Endothelial cell of umbilical vein (primary cell): ENCODE results near the gene NUDCD3.

Experiments used
- POLR2A ChIP-seq: IDR thresholded peaks from 2 replicates; pipeline ENCODE4 v1.6.1; 2012; ENCODE audit warnings: low read depth, mild to moderate bottlenecking, control low read depth, low read length
- TF ChIP-seq, protein P1 (sequence below), 2 donors: IDR thresholded peaks; 1 replicate in 1 of 2; 2 replicates in 1 of 2; pipeline ENCODE4 v1.5.1; 2011; ENCODE audit warnings: low read length in 2 of 2, mild to moderate bottlenecking in 2 of 2, moderate library complexity in 2 of 2, control low read depth in 1 of 2, inconsistent platforms in 1 of 2, low read depth in 1 of 2; ENCODE audit not compliant: insufficient read depth in 1 of 2; ENCODE audit errors: extremely low read depth in 1 of 2

DNA sequence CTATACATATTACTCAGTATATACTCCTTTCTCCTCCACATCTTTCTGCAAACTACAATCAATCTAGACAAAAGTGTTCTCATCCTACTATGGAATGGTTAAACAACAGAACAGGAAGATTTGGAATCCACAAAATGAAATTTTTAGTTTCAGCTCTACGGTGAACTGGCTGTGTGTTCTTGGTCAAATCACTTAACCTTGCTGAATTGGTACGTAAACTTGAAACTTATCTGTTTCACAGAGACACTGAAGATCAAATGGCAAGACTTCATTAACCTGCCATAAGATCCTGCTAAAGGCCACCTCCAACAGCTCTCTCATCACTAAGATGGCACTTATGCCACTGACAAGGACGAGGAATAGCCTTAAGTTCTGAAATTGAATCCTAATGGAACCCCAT lies 1.5 kb downstream of the NUDCD3 start:
- TF ChIP-seq, protein P1, sequence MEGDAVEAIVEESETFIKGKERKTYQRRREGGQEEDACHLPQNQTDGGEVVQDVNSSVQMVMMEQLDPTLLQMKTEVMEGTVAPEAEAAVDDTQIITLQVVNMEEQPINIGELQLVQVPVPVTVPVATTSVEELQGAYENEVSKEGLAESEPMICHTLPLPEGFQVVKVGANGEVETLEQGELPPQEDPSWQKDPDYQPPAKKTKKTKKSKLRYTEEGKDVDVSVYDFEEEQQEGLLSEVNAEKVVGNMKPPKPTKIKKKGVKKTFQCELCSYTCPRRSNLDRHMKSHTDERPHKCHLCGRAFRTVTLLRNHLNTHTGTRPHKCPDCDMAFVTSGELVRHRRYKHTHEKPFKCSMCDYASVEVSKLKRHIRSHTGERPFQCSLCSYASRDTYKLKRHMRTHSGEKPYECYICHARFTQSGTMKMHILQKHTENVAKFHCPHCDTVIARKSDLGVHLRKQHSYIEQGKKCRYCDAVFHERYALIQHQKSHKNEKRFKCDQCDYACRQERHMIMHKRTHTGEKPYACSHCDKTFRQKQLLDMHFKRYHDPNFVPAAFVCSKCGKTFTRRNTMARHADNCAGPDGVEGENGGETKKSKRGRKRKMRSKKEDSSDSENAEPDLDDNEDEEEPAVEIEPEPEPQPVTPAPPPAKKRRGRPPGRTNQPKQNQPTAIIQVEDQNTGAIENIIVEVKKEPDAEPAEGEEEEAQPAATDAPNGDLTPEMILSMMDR (IDR thresholded peaks at IDR 0.05; ENCODE audit: extremely low read depth in 1 of 2, insufficient read depth in 1 of 2, low read depth in 1 of 2, low read length in 2 of 2), result no peak
- no peak for TF ChIP-seq POLR2A
